Neutrophil (primary cell): ENCODE results near the gene NINL.
"Not testable (repeated sequence)": the region's sequence is repeated elsewhere in the genome, so short reads cannot be mapped to it uniquely, and the experiment has no call there.

Experiments used
- H3K27ac ChIP-seq: fragments of 200-600 bp; sonication (generic); 2 replicates; pipeline ENCODE4 v1.5.1; 2016; ENCODE audit warnings: mild to moderate bottlenecking, moderate library complexity
- H3K27me3 ChIP-seq: fragments of 200-600 bp; sonication (generic); 2 replicates; pipeline ENCODE4 v1.6.0; 2016; ENCODE audit warnings: mild to moderate bottlenecking
- H3K36me3 ChIP-seq: fragments of 200-600 bp; sonication (generic); 2 replicates; pipeline ENCODE4 v1.5.1; 2017
- H3K4me1 ChIP-seq, 2 experiments: fragments of 200-600 bp in 1 of 2; sonication (generic) in 1 of 2; 1 replicate in 1 of 2; 2 replicates in 1 of 2; pipeline versions ENCODE4 v1.5.1 to v1.6.1; 2013 to 2016; ENCODE audit warnings: low read depth in 1 of 2, low read length in 1 of 2, mild to moderate bottlenecking in 1 of 2, moderate library complexity in 1 of 2; ENCODE audit not compliant: control insufficient read depth in 1 of 2, insufficient read depth in 1 of 2
- H3K4me3 ChIP-seq, 2 experiments: fragments of 200-600 bp in 1 of 2; sonication (generic) in 1 of 2; 1 replicate in 1 of 2; 2 replicates in 1 of 2; pipeline ENCODE4 v1.5.1; 2013 to 2016; ENCODE audit warnings: low read depth in 1 of 2, low read length in 1 of 2, mild to moderate bottlenecking in 1 of 2, moderate library complexity in 1 of 2
- H3K9me3 ChIP-seq: fragments of 200-600 bp; sonication (generic); 2 replicates; pipeline ENCODE4 v1.5.1; 2016
- CTCF ChIP-seq: fragments of 200-600 bp; sonication (generic); IDR thresholded peaks from 2 replicates; pipeline ENCODE4 v1.5.1; 2016; ENCODE audit warnings: antibody characterized with exemption

NINL gene

GRCh38 chr20:25584905-25585704 is at the start of gene NINL:
NINL (minus strand) TSS chr20:25585531; CDS start chr20:25526587, 58,944 bp downstream.
- Histone ChIP-seq H3K36me3 (no peaks in the 10 kb centered on the region), H3K4me3 (no peak within 1 kb of the TSS), H3K27ac (no peak within 1 kb of the TSS), H3K27me3 (peaks cover 81% of the 10 kb centered on the region), H3K9me3 (no peaks in the 10 kb centered on the region), H3K4me1 (peaks cover 5 to 6% of the 10 kb centered on the region in 2 experiments)
- no peak for TF ChIP-seq CTCF

- H3K27ac ChIP-seq, result no peak overlapping the region
- H3K9me3 ChIP-seq, result peaks cover 5% of the 10 kb centered on the region
- no peaks in the 10 kb centered on the region for H3K4me1 ChIP-seq
- H3K27me3 ChIP-seq, result no peaks in the 10 kb centered on the region
- no peak overlapping the region for H3K4me3 ChIP-seq
- no peaks in the 10 kb centered on the region for H3K36me3 ChIP-seq
- no peak for TF ChIP-seq CTCF
Observed at GRCh38 chr20:25632940-25633790, 47.8 kb upstream of the NINL start.

GRCh38 chr20:25630615-25631014 is 45.3 kb upstream of the NINL start:
- not testable (repeated sequence) for H3K4me3 ChIP-seq, H3K36me3 ChIP-seq, H3K9me3 ChIP-seq, H3K27me3 ChIP-seq, H3K27ac ChIP-seq, H3K4me1 ChIP-seq

GRCh38 chr20:25629816-25630499 is 44.6 kb upstream of the NINL start:
- H3K4me1 ChIP-seq, result no peaks in the 10 kb centered on the region
- no peak overlapping the region for H3K4me3 ChIP-seq
- H3K27ac ChIP-seq, result no peak overlapping the region
- no peaks in the 10 kb centered on the region for H3K36me3 ChIP-seq
- no peak for TF ChIP-seq CTCF
- no peaks in the 10 kb centered on the region for H3K9me3 ChIP-seq
- no peaks in the 10 kb centered on the region for H3K27me3 ChIP-seq

GRCh38 chr20:25626779-25627178 is 41.4 kb upstream of the NINL start:
- Histone ChIP-seq H3K4me1 (peaks cover 16 to 17% of the 10 kb centered on the region in 2 experiments), H3K27ac (no peak overlapping the region), H3K36me3 (no peaks in the 10 kb centered on the region), H3K27me3 (no peaks in the 10 kb centered on the region), H3K9me3 (no peaks in the 10 kb centered on the region), H3K4me3 (no peak overlapping the region)
- no peak for TF ChIP-seq CTCF
